ENCODE results near the gene MACROD2.
"Not testable (repeated sequence)": the region's sequence is repeated elsewhere in the genome, so short reads cannot be mapped to it uniquely, and the experiment has no call there.

Gene MACROD2

GRCh38 chr20:14924433-14924832 lies 929.1 kb downstream of the MACROD2 start:
- Mint-ChIP-seq H3K4me3 (no peak overlapping the region), H3K9me3 (peaks cover 9% of the 10 kb centered on the region), H3K27me3 (no peaks in the 10 kb centered on the region), H3K4me1 (ENCODE audit: low read depth) (no peaks in the 10 kb centered on the region), H3K36me3 (ENCODE audit: low read depth) (no peaks in the 10 kb centered on the region), H3K27ac (no peak overlapping the region)

GRCh38 chr20:14925300-14925699 lies 930.0 kb downstream of the MACROD2 start:
- Mint-ChIP-seq H3K27ac (no peak overlapping the region), H3K4me1 (ENCODE audit: low read depth) (no peaks in the 10 kb centered on the region), H3K36me3 (ENCODE audit: low read depth) (no peaks in the 10 kb centered on the region), H3K9me3 (peaks cover 9% of the 10 kb centered on the region), H3K27me3 (no peaks in the 10 kb centered on the region), H3K4me3 (no peak overlapping the region)

GRCh38 chr20:14926436-14926835 lies 931.1 kb downstream of the MACROD2 start:
- H3K9me3 Mint-ChIP-seq; H3K27me3 Mint-ChIP-seq; H3K27ac Mint-ChIP-seq; H3K36me3 Mint-ChIP-seq (ENCODE audit: low read depth); H3K4me1 Mint-ChIP-seq (ENCODE audit: low read depth); H3K4me3 Mint-ChIP-seq: not testable (repeated sequence)

DNA sequence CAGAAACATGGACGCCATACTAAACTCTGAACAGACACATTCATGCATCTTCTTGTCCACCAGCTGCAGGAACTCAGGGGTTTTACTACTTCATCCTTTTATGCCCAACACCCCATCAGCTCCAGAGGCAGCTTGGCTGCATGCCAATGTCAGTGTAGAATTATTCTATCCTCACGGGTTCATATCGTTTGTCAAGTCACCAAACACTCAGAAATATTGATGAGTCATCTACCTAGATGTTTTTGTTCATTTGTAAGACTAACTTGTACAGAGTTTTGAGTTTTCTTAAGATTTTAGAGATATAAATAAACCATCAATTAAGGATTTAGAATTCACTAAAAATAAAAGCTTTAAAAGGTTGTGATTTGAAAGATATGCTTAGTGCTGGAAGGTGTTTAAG lies 932.8 kb downstream of the MACROD2 start:
- Mint-ChIP-seq H3K36me3 (ENCODE audit: low read depth) (no peaks in the 10 kb centered on the region), H3K27ac (no peak overlapping the region), H3K4me1 (ENCODE audit: low read depth) (no peaks in the 10 kb centered on the region), H3K27me3 (no peaks in the 10 kb centered on the region), H3K9me3 (peaks cover 6% of the 10 kb centered on the region), H3K4me3 (no peak overlapping the region)

DNA sequence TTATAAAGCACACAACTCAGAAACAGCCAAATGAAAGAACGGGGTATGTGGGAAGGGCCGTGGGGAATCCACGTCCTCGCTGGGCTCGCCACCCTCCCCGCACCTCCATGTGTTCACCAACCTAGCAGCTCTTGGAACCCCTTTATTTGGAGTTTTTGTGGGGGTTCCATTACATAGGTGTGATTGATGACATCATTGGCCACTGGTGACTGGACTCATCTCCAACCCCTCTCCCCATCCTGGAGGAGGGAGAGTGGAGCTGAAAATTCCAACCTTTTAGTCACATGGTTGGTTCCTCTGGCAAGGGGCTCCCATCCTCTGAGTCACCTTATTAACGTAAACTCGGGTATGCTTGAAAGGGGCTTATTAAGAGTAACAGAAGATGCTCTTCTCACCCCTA lies 934.1 kb downstream of the MACROD2 start:
- Mint-ChIP-seq H3K36me3 (ENCODE audit: low read depth) (no peaks in the 10 kb centered on the region), H3K4me1 (ENCODE audit: low read depth) (no peaks in the 10 kb centered on the region), H3K9me3 (peaks cover 6% of the 10 kb centered on the region), H3K27me3 (no peaks in the 10 kb centered on the region), H3K4me3 (no peak overlapping the region), H3K27ac (no peak overlapping the region)

GRCh38 chr20:14932040-14932439 lies 936.7 kb downstream of the MACROD2 start:
- Mint-ChIP-seq H3K9me3 (peaks cover 9% of the 10 kb centered on the region), H3K4me3 (no peak overlapping the region), H3K27me3 (no peaks in the 10 kb centered on the region), H3K4me1 (ENCODE audit: low read depth) (no peaks in the 10 kb centered on the region), H3K27ac (no peak overlapping the region), H3K36me3 (ENCODE audit: low read depth) (no peaks in the 10 kb centered on the region)

DNA sequence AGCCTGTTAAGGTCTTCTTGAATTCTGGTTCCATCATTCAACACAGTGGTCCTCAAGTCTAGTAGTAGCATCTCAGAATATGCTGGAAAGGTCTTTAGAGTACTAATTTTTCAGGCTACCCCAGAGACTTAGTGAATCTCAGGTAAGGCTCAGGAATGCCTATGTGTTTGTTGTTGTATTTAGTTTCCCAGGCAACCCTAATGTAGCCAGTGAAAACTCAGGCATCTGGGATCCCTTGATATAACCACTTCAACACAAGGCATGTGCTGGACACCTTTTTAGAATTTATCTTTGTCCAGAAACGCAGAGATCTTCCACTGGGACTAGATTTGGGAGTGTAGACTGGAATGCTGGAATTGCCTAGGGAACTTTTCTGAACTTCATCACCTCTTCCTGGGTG lies 940.0 kb downstream of the MACROD2 start:
- Mint-ChIP-seq H3K4me1 (ENCODE audit: low read depth) (no peaks in the 10 kb centered on the region), H3K27ac (no peak overlapping the region), H3K36me3 (ENCODE audit: low read depth) (no peaks in the 10 kb centered on the region), H3K9me3 (peaks cover 10% of the 10 kb centered on the region), H3K27me3 (no peaks in the 10 kb centered on the region), H3K4me3 (no peak overlapping the region)

GRCh38 chr20:14937021-14937420 lies 941.7 kb downstream of the MACROD2 start:
- Mint-ChIP-seq H3K9me3 (peaks cover 20% of the 10 kb centered on the region), H3K27me3 (no peaks in the 10 kb centered on the region), H3K4me3 (no peak overlapping the region), H3K36me3 (ENCODE audit: low read depth) (no peaks in the 10 kb centered on the region), H3K27ac (no peak overlapping the region), H3K4me1 (ENCODE audit: low read depth) (no peaks in the 10 kb centered on the region)

GRCh38 chr20:14937846-14938245 lies 942.5 kb downstream of the MACROD2 start:
- H3K9me3 Mint-ChIP-seq = peaks cover 20% of the 10 kb centered on the region
- H3K4me1 Mint-ChIP-seq (ENCODE audit: low read depth) = no peaks in the 10 kb centered on the region
- H3K27me3 Mint-ChIP-seq = no peaks in the 10 kb centered on the region
- no peak overlapping the region for H3K4me3 Mint-ChIP-seq
- H3K36me3 Mint-ChIP-seq (ENCODE audit: low read depth) = no peaks in the 10 kb centered on the region
- H3K27ac Mint-ChIP-seq = no peak overlapping the region

DNA sequence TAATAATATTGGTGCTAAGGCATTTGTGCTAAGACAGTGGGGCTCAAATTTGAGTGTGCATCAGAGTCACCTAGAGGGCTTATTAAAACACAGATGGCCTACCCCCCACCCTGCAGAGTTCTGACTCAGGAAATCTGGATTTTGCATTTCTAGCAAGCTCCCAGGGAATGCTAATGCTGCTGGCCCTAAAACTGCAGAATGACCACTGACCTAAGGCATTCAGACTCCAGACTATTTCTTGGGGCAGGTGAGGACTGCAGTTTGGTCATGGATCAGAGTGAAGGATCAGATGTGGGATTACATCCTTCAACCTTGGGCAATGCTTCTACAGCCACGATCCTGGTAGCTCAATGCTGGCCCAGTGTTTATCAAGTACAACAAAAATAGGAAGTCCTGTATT lies 952.2 kb downstream of the MACROD2 start:
- Mint-ChIP-seq H3K4me3 (no peak overlapping the region), H3K36me3 (ENCODE audit: low read depth) (no peaks in the 10 kb centered on the region), H3K9me3 (peaks cover 4% of the 10 kb centered on the region), H3K4me1 (ENCODE audit: low read depth) (no peaks in the 10 kb centered on the region), H3K27me3 (no peaks in the 10 kb centered on the region), H3K27ac (no peak overlapping the region)

DNA sequence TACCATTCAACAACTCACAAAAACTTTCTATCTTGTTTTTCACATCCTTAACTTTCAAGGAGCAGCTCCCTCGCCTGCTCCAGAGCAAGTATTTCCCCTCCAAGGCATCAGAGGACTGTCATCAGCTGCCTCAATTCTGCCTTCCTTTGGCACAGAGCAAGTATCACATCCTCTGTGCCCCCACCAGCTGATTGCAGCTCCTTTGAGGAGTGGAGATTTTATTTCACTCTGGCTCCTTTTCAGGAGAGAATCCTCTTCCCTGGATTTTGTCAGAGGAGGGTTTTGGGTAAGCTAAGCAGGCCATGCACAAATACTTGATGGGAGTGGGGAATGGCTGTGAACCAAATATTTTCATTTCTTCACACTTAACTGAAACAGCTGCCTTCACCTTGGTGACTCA lies 952.6 kb downstream of the MACROD2 start:
- no peaks in the 10 kb centered on the region for H3K27me3 Mint-ChIP-seq
- peaks cover 4% of the 10 kb centered on the region for H3K9me3 Mint-ChIP-seq
- H3K4me3 Mint-ChIP-seq = no peak overlapping the region
- H3K36me3 Mint-ChIP-seq (ENCODE audit: low read depth) = no peaks in the 10 kb centered on the region
- no peaks in the 10 kb centered on the region for H3K4me1 Mint-ChIP-seq (ENCODE audit: low read depth)
- no peak overlapping the region for H3K27ac Mint-ChIP-seq

GRCh38 chr20:14948416-14948815 lies 953.1 kb downstream of the MACROD2 start:
- Mint-ChIP-seq H3K4me3 (no peak overlapping the region), H3K9me3 (peaks cover 4% of the 10 kb centered on the region), H3K36me3 (ENCODE audit: low read depth) (no peaks in the 10 kb centered on the region), H3K4me1 (ENCODE audit: low read depth) (no peaks in the 10 kb centered on the region), H3K27me3 (no peaks in the 10 kb centered on the region), H3K27ac (no peak overlapping the region)

DNA sequence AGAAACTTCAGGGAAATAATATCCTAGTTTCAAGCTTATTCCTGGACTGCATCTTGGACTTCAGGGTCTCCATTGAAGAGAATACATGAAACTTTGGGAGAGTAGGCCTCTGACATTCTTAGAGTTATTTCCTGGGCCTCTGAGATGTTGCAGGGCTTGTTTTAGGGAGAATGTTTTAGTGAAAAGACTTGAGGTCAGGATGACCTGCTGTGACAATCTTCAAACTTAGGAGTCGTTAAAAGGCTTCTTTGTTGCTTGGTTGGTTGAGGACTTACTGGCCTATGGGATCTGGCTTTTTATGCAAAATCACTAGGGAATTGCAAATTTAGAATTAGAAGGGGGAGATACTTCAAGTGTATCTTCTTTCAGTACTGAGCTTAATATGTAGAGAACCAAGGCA lies 955.3 kb downstream of the MACROD2 start:
- no peaks in the 10 kb centered on the region for H3K27me3 Mint-ChIP-seq
- H3K27ac Mint-ChIP-seq = no peak overlapping the region
- no peak overlapping the region for H3K4me3 Mint-ChIP-seq
- H3K36me3 Mint-ChIP-seq (ENCODE audit: low read depth) = no peaks in the 10 kb centered on the region
- H3K4me1 Mint-ChIP-seq (ENCODE audit: low read depth) = no peaks in the 10 kb centered on the region
- H3K9me3 Mint-ChIP-seq = no peaks in the 10 kb centered on the region

- Mint-ChIP-seq H3K9me3 (no peaks in the 10 kb centered on the region), H3K4me1 (ENCODE audit: low read depth) (no peaks in the 10 kb centered on the region), H3K4me3 (no peak overlapping the region), H3K27ac (no peak overlapping the region), H3K36me3 (ENCODE audit: low read depth) (no peaks in the 10 kb centered on the region), H3K27me3 (no peaks in the 10 kb centered on the region)
Measured at GRCh38 chr20:14951105-14951504, 955.8 kb downstream of the MACROD2 start.

DNA sequence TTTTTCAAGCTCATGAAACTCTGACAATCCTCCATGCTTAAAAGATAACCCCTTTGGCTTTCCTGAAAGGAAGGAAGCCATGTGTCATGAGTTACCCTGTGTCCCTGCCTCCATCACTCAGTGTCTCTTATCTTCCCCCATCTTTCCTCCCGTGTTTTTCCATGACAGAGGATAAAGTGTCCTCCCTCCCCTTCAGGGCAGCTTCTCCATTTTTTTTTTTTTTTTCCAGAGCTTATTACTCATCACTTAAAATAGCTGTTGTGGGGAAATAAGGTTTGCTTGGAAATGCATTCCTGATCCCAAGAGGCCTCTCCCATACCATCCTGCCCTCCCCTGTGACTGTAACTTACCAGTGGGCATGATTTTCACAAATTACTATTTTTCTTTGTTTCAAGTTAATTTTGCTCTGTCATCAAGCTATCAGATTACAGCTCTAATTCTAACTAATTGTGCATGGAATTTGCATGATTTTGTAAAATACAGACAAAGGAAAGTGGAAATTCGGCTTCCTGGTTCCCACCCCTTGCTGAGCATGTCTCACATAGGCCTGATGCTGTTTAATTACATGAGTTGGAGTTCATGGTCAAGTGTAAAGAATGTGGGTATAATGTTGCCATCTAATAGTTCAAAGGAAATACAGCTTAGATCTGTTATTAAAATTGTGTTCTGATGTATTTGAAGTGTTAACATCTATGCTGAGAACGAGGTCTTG lies 956.5 kb downstream of the MACROD2 start:
- no peaks in the 10 kb centered on the region for H3K9me3 Mint-ChIP-seq
- no peak overlapping the region for H3K4me3 Mint-ChIP-seq
- no peaks in the 10 kb centered on the region for H3K36me3 Mint-ChIP-seq (ENCODE audit: low read depth)
- H3K27me3 Mint-ChIP-seq = no peaks in the 10 kb centered on the region
- H3K4me1 Mint-ChIP-seq (ENCODE audit: low read depth) = no peaks in the 10 kb centered on the region
- H3K27ac Mint-ChIP-seq = no peak overlapping the region

GRCh38 chr20:14953736-14954135 lies 958.4 kb downstream of the MACROD2 start:
- H3K9me3 Mint-ChIP-seq = peaks cover 4% of the 10 kb centered on the region

More at GRCh38 chr20:14953736-14954135, 958.4 kb downstream of the MACROD2 start:
- no peak overlapping the region for H3K27ac Mint-ChIP-seq
- H3K4me1 Mint-ChIP-seq (ENCODE audit: low read depth) = no peaks in the 10 kb centered on the region
- no peaks in the 10 kb centered on the region for H3K27me3 Mint-ChIP-seq
- no peaks in the 10 kb centered on the region for H3K36me3 Mint-ChIP-seq (ENCODE audit: low read depth)
- H3K4me3 Mint-ChIP-seq = no peak overlapping the region
